Measurements from ENCODE around the gene RRAS2.

DNA sequence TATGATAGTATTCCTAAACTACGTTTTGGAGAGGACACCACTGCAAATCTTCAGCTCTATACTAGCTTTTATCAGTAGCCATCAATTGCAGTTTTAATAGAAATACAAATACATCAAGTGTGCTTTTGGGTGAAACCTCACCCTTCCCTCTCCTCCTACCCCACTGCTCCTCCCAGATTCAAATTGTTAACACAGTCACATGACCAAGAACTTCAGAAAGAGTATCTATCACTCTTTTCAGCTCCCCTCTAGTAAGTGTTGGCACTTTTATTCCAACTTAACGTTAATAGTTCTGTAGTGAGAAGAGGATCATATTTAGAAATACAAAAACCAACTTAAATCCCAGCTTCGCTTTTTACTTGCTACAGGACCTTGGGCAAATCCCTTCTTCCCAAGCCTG, 17.0 kb downstream of the RRAS2 start:
- TF ChIP-seq POLR2A (IDR thresholded peaks at IDR 0.05; ENCODE audit: low read depth, low read length) (no peak), RAD21 (IDR thresholded peaks at IDR 0.05; ENCODE audit: low read length) (no peak), RFX5 (IDR thresholded peaks at IDR 0.05; ENCODE audit: low read depth, low read length) (no peak)
- TF ChIP-seq, protein P1, sequence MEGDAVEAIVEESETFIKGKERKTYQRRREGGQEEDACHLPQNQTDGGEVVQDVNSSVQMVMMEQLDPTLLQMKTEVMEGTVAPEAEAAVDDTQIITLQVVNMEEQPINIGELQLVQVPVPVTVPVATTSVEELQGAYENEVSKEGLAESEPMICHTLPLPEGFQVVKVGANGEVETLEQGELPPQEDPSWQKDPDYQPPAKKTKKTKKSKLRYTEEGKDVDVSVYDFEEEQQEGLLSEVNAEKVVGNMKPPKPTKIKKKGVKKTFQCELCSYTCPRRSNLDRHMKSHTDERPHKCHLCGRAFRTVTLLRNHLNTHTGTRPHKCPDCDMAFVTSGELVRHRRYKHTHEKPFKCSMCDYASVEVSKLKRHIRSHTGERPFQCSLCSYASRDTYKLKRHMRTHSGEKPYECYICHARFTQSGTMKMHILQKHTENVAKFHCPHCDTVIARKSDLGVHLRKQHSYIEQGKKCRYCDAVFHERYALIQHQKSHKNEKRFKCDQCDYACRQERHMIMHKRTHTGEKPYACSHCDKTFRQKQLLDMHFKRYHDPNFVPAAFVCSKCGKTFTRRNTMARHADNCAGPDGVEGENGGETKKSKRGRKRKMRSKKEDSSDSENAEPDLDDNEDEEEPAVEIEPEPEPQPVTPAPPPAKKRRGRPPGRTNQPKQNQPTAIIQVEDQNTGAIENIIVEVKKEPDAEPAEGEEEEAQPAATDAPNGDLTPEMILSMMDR (conservative IDR thresholded peaks at IDR 0.05; ENCODE audit: low read depth, low read length): no peak
